Adrenal gland (tissue), 5 donors: ENCODE data around the gene NXPE2.

ENCODE experiments used
- POLR2A ChIP-seq, 2 donors: fragments of 450-650 bp; IDR thresholded peaks; one replicate each; pipeline ENCODE4 v1.6.1; 2017; ENCODE audit warnings: antibody characterized with exemption in 2 of 2, mild to moderate bottlenecking in 2 of 2, moderate library complexity in 1 of 2
- TF ChIP-seq, protein P1 (sequence below), 6 experiments: fragments of 450-650 bp in 4 of 6; fragments of 200-600 bp in 2 of 6; sonication (generic) in 1 of 6; IDR thresholded peaks; 1 replicate in 5 of 6; 2 replicates in 1 of 6; pipeline versions ENCODE4 v1.5.1 to v1.8.0; 2016 to 2021; ENCODE audit warnings: antibody characterized with exemption in 6 of 6, mild to moderate bottlenecking in 2 of 6, moderate library complexity in 1 of 6
- donor health status: DM: no; HTN: no; CAD: no.

DNA sequence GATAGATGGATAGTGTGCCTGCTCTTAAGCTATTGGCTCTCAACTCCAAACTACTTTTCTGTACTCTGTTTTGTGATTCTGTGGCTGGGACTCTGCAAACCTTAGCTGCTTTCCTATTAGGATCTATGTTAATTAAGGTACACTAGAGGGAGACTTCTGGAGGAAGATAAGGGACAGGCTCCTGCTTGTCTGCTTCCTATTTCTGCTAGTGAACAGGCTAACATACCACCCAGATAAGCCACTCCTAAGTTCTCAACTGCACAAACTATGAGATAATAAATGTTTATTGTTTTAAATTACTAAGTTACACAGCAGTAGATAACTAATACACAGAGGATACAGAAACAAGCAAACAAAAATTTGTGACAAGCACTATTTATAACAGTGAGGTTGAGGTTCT lies 10.2 kb upstream of the NXPE2 start:
- TF ChIP-seq, protein P1, sequence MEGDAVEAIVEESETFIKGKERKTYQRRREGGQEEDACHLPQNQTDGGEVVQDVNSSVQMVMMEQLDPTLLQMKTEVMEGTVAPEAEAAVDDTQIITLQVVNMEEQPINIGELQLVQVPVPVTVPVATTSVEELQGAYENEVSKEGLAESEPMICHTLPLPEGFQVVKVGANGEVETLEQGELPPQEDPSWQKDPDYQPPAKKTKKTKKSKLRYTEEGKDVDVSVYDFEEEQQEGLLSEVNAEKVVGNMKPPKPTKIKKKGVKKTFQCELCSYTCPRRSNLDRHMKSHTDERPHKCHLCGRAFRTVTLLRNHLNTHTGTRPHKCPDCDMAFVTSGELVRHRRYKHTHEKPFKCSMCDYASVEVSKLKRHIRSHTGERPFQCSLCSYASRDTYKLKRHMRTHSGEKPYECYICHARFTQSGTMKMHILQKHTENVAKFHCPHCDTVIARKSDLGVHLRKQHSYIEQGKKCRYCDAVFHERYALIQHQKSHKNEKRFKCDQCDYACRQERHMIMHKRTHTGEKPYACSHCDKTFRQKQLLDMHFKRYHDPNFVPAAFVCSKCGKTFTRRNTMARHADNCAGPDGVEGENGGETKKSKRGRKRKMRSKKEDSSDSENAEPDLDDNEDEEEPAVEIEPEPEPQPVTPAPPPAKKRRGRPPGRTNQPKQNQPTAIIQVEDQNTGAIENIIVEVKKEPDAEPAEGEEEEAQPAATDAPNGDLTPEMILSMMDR (IDR thresholded peaks at IDR 0.05) = no peak
- TF ChIP-seq POLR2A (IDR thresholded peaks at IDR 0.05) = no peak
